Cerebellar cortex (tissue), 1 donor: ENCODE data around the gene CACNA1E.
"Not testable (repeated sequence)": the region's sequence is repeated elsewhere in the genome, so short reads cannot be mapped to it uniquely, and the experiment has no call there.

ENCODE experiments used
- DNase-seq: peaks from one replicate; pipeline ENCODE4 v3.0.0-alpha.2; 2015; ENCODE audit warnings: low spot score

CACNA1E gene

DNA sequence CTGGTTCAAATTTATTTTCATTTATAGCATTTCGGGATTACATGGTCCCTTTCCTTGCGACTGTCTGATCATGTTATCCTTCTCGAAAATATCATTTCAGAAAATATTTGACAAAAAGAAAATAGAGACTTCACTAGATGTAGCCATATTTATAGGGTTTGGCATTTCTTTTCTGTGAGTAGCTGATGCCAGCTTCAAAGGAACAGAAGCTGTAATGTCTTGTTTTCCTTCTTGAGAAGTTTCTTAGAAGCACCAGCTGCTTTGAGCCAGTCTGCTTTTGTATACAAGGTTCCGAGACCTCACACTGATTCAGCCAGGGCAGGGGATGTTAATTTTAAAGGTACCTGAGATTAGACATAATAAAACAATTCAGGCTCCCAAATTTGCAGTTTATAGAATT lies 329.9 kb downstream of the CACNA1E start:
- no peak for DNase-seq

DNA sequence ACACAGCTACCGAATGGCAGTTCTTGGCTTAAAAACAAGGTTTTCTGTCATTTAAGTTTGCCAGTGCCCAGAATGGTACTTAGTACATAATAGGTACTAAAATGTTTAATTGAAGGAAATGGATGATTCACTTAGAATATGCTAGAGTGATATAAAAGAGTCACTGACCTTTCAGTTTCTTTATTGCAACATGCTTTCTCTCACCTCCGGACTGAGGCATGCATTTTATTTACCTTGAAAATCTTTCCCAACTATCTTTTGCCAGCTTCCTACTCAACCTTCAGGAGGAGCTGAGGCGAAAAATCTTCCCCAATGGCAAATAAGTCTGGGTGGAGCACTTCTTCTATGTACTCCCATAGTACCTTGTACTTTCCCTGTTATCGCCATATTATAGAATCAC lies 333.3 kb downstream of the CACNA1E start:
- no peak for DNase-seq

DNA sequence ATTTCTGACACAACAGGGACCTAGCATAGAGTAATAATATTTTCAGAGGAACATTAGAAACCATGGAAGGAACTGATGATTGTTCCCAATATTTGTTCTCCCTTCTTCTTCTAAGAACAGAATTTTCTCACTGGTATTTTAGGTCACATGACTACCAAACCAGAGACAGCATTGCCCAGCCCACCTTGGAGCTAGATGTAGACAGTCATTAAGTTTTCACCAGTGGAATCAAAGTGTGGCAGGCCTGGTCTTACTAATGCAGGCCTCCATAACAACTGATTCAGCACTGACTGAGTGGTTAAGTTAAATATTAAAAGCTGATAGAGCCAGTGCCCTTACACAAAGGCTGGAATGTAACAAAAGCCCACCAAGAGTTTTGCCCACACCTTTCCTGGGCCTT lies 333.8 kb downstream of the CACNA1E start:
- DNase-seq: no peak

DNA sequence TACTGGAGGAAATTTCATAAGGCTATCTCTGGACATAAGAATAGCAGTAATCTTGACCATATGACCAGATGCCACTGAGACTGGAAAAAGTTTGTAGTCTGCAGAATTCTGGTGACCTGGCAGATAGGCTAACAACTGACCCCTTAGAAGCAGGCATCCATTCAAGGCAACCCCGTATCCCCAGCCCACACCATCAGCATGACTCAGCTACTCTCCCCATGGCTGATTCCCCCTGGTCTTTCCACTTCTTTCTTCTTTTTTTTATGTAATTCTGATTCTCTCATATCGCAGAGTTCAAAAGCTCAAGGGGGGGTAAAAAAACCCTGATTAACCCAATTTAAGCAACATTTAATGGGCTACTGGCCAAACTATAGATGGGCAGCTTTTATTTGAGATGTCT lies 335.1 kb downstream of the CACNA1E start:
- DNase-seq: no peak

DNA sequence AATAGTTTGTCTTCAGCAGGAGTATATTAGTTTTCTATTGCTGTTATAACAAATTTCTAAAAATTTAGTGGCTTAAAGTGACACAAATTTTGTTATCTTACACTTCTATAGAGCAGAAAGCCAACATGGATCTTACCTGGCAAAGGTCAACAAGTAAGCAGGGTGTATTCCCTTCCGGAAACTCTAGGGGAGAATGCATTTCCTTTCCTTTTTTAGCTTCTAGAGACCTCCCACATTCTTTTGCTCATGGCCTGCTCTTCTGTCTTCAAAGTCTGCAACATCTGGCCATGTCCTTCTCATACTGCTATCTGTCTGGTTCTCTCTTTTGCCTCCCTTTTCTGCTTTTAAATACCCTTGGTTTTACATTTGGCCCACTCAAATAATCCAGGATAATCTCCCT lies 335.6 kb downstream of the CACNA1E start:
- DNase-seq: no peak

DNA sequence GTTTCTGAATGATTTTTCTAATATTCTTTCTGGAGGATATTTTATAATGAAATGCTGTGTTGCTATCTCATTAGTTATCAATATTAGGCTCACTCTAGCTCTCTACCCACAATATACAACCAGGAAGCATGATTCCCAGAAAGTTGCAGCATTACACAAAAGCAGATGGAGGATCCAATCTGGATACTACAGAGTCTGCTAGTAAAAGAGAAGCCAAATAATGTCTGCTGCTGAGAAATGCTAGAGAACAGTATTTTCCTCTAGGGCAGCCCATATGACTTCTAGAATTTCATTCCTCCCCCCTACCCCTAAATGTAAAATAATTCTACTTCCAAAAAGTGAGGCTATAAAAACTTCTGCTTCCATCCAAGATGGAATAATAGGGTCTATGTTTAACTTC lies 338.4 kb downstream of the CACNA1E start:
- DNase-seq: no peak

DNA sequence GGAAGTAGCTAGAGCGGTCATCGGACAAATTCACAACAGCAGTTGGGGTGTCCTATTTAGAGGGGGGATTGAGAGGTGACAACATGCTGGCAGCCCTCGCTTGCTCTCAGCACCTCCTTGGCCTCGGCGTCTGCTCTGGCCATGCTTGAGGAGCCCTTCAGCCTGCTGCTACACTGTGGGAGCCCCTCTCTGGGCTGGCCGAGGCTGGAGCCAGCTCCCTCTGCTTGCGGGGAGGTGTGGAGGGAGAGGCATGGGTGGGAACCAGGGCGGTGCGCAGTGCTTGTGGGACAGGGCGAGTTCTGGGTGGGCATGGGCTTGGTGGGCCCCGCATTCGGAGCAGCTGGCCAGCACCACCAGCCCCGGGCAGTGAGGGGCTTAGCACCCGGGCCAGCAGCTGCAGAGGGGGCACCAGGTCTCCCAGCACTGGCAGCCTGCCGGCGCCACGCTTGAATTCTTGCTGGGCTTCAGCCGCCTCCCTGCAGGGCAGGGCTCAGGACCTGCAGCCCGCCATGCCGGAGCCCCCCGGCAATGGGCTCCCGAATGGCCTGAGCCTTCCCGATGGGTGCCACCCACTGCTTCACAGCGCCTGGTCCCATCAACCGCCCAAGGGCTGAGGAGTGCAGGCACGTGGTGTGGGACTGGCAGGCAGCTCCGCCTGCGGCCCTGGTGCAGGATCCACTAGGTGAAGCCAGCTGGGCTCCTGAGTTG lies 349.0 kb downstream of the CACNA1E start:
- not testable (repeated sequence) for DNase-seq

DNA sequence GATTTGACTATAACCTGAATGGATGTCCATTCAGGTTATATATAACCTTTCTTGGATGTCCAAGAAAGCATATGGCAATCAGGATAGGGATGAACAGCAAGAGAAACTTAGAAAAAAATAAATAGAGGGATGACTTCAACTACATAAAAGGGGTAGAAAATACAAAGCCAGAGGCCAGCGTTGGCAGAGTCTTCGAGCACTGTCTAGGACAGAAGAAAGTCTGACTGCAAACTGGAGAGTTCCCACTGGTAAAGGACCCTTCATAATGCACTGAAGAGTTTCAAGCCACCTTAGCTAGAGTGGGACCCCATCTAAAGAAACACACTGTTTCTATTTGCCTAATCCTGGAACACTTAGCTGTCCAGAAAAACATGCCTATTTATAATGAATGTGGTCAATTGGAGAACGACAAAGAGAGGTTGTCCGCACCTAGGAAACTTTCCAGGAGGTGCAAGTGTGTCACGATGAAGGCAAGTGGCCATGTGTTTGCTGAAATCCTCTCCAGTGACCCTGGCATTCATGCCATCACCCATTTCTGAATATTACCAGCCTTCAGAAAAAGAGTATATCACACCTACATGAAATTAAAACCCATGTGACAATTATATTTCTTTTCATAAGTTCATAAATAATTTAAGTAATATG lies 362.8 kb downstream of the CACNA1E start:
- no peak for DNase-seq

DNA sequence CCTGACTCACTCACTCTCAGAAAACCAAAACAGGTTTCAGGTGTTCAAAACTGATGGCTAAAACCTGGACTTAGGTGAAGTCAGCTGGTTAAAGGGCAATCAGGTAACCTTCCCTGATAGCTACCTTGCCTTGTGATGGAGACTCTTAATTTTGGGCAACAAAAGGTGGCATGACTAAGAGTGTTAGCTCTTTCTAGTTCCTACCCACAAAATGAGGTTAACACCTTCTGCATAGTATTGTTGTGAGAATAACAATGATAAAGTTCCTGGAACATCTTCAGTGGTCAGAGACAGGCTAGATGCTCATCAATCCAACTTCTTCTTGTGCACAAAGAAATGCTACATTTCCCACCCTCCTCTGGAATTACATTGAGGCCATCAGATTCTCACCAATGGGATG lies 363.4 kb downstream of the CACNA1E start:
- no peak for DNase-seq

DNA sequence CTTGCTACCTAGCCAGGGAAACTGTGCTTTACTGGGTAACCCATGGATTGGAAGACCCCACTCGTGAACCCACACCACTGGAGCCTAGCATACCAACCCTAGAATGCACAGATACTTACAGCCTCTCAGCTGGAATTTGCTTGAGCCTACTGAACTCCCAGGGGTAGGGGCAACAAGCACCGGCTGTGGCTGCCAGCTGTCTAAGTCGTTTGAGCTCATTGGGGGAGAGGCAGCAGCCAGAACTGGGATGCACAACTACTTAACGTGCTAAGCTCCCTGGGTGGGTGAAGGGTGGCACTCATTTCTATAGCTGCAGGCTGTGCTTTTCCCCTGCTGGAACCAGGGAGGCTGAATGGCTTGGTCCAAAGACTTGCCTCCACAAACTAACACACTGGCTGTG lies 365.8 kb downstream of the CACNA1E start:
- DNase-seq: no peak

DNA sequence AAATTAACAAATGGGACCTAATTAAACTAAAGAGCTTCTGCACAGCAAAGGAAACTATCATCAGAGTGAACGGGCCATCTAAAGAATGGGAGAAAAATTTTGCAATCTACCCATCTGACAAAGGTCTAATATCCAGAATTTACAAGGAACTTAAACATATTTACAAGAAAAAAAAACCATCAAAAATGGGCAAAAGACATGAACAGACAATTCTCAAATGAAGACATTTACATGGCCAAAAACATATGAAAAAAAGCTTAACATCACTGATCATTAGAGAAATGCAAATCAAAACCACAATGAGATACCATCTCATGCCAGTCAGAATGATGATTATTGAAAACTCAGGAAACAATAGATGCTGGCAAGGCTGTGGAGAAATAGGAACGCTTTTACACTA lies 370.9 kb downstream of the CACNA1E start:
- DNase-seq: not testable (repeated sequence)

DNA sequence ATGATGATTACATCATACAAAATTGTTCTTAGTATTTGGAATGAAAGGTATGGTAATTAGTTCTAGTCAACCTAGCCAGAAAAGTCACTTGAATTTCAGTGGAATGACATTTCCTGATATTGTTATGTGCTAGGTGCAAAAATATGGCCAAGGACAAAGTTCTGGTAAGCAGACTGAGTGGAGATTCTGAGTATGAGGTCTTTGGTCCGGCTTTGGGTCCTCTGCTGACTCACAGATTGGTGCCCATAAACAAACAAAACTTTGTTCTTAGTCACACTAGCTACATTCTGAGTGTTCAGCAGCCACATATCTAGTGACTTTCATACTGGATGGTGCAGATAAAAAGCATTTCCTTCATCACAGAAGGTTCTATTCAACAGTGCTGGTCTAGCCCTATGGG lies 372.1 kb downstream of the CACNA1E start:
- no peak for DNase-seq
